Ovary (tissue), 9 donors: Measurements from ENCODE around the gene ADPRHL1. TPM values are rescaled to one million over a fixed set of nuclear protein-coding genes. Genes with fewer than 3 reads are reported as not detected.
"Not testable (repeated sequence)": the region's sequence is repeated elsewhere in the genome, so short reads cannot be mapped to it uniquely, and the experiment has no call there.

ENCODE experiments used
- DNase-seq, 5 donors: peaks; one replicate each; pipeline ENCODE4 v3.0.0-alpha.2; 2019 to 2020
- H3K27ac ChIP-seq, 2 donors: fragments of 200-600 bp; one replicate each; pipeline versions ENCODE4 v1.5.1 to v1.8.0; 2019 to 2022
- H3K27me3 ChIP-seq: fragments of 200-600 bp; one replicate; pipeline ENCODE4 v1.8.0; 2022
- H3K36me3 ChIP-seq: fragments of 200-600 bp; sonication (generic); one replicate; pipeline ENCODE4 v1.5.1; 2019
- H3K4me1 ChIP-seq: one replicate; pipeline ENCODE4 v1.8.1; 2013; ENCODE audit warnings: mild to moderate bottlenecking, moderate library complexity; ENCODE audit not compliant: insufficient read depth
- H3K4me3 ChIP-seq: fragments of 200-600 bp; sonication (generic); one replicate; pipeline ENCODE4 v1.5.1; 2017
- H3K9me3 ChIP-seq, 2 donors: fragments of 200-600 bp in 1 of 2; sonication (generic) in 1 of 2; one replicate each; pipeline versions ENCODE4 v1.5.1 to v1.8.1; 2013 to 2019; ENCODE audit warnings: mild to moderate bottlenecking in 1 of 2, moderate library complexity in 1 of 2
- EP300 ChIP-seq: sonication (generic); formaldehyde crosslinking; IDR thresholded peaks from one replicate; pipeline ENCODE4 v1.6.1; 2017; ENCODE audit warnings: antibody characterized with exemption
- POLR2A ChIP-seq: fragments of 450-650 bp; IDR thresholded peaks from one replicate; pipeline ENCODE4 v1.6.1; 2017; ENCODE audit warnings: antibody characterized with exemption, mild to moderate bottlenecking, moderate library complexity
- WGBS, 3 donors: extraction: QIAGEN DNeasy Blood & Tissue Kit in 1 of 3; methylation state at CpG; one replicate each; pipeline versions ENCODE4 v1.1.5 to v1.1.7; 2013 to 2017; 5-methylcytosine and 5-hydroxymethylcytosine counted together
- intact Hi-C, 4 donors: fragments of 100-400 bp; cut with DNase I; formaldehyde crosslinking; loops; one replicate each; pipeline versions ENCODE4 v1.11.0 to v1.15.1; 2022 to 2023
- polyA plus RNA-seq, 2 donors: library from polyadenylated mRNA; stranded (reverse); fragments of 200-250 nt in 1 of 2; fragments of 350-450 nt in 1 of 2; fragmentation: Illumina TruSeq in 1 of 2; extraction: RNeasy Lipid Tissue Mini Kit (QIAGEN cat#74804) in 1 of 2; gene quantifications; one replicate each; pipeline ENCODE4 v1.2.3, GENCODE V29; 2013 to 2014
- total RNA-seq, 7 donors: library from RNA; depleted of rRNA in 2 of 7; stranded (reverse); fragments of >200 nt in 2 of 7; fragmentation: NEBNext Ultra II Directional in 3 of 7; extraction: Animal tissue kit (Norgen Biotek cat#: 25700) in 3 of 7; gene quantifications; one replicate each; pipeline versions ENCODE4 v1.1.0 to v1.2.4, GENCODE V29; 2016 to 2023
- TF ChIP-seq, protein P1 (sequence below), 3 donors: fragments of 450-650 bp in 2 of 3; fragments of 200-600 bp in 1 of 3; IDR thresholded peaks; one replicate each; pipeline versions ENCODE4 v1.5.1 to v1.8.0; 2016 to 2022; ENCODE audit warnings: antibody characterized with exemption in 3 of 3, mild to moderate bottlenecking in 1 of 3
- donor health status: DM: no; HTN: no; CAD: no; lungs with moderate emphysema.
- donor health status: DM: no; HTN: no; CAD: no.
- donor health status: Bipolar disorder and iron deficiency.
- donor health status: DM: yes; HTN: yes; CAD: no.
- donor health status: DM: no; HTN: no; CAD: no.
- donor health status: DM: yes; HTN: yes; CAD: no.

ADPRHL1 gene
- total and polyA plus RNA-seq, 9 donors: 1.6 to 5.0 (median 2.2) TPM

DNA sequence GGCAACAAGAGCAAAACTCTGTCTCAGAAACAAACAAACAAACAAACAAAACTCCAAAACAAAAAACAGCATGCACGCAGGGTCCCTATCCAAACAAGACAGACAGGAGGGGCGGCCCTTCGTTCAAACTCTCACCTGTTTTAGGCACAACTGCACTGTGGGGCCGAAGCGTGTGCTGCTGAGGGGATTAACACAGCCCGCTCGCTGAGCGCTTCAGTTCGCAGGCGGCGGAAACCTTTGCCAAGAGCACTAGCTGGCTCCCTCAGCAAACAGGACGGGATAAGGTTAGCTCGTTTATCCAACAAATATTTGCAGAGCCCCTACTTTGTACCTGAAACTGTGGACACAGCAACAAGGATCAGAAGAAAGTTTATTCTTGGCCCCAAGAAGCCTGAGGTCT lies 1.6 kb upstream of the ADPRHL1 start:
- no peaks in the 10 kb centered on the region for H3K27me3 ChIP-seq
- WGBS, 3 donors: 91 to 93% (median 91%) methylated on average over 13 of the region's 13 CpGs
- no peak overlapping the region for H3K4me3 ChIP-seq
- no peak for DNase-seq
- TF ChIP-seq POLR2A (no peak), EP300 (no peak)
- TF ChIP-seq, protein P1, sequence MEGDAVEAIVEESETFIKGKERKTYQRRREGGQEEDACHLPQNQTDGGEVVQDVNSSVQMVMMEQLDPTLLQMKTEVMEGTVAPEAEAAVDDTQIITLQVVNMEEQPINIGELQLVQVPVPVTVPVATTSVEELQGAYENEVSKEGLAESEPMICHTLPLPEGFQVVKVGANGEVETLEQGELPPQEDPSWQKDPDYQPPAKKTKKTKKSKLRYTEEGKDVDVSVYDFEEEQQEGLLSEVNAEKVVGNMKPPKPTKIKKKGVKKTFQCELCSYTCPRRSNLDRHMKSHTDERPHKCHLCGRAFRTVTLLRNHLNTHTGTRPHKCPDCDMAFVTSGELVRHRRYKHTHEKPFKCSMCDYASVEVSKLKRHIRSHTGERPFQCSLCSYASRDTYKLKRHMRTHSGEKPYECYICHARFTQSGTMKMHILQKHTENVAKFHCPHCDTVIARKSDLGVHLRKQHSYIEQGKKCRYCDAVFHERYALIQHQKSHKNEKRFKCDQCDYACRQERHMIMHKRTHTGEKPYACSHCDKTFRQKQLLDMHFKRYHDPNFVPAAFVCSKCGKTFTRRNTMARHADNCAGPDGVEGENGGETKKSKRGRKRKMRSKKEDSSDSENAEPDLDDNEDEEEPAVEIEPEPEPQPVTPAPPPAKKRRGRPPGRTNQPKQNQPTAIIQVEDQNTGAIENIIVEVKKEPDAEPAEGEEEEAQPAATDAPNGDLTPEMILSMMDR (IDR thresholded peaks at IDR 0.05): no peak
- no peak overlapping the region for H3K27ac ChIP-seq
- peaks cover 2% of the 10 kb centered on the region for H3K4me1 ChIP-seq
- intact Hi-C loops: no loop called here
- no peaks in the 10 kb centered on the region for H3K9me3 ChIP-seq
- H3K36me3 ChIP-seq: no peaks in the 10 kb centered on the region

DNA sequence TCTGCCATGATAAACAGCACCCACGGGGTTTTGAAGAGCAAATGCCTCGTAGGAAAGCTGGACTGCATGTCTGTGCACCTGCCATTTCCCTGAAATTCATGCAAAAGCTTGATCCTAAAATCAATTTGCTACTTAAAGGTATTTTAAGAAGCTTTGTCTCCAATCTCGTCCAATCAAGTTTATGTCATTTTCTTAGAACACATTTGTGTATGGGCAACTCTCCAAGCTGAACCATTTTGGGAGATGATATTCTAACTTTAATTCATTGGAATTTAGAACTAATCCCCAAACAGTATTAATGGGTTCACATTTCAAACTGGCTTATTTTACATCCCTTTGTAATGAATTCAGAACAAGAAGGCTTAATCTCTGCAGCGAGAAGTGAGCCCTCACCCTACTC lies 822 bp downstream of the ADPRHL1 start:
- Histone ChIP-seq H3K27ac (no peak overlapping the region), H3K27me3 (no peaks in the 10 kb centered on the region), H3K9me3 (no peaks in the 10 kb centered on the region), H3K36me3 (no peaks in the 10 kb centered on the region), H3K4me3 (no peak overlapping the region), H3K4me1 (peaks cover 9% of the 10 kb centered on the region)
- DNase-seq: no peak
- intact Hi-C loops: no loop called here
- WGBS, 3 donors: 69 to 73% (median 69%) methylated on average over 4 of the region's 4 CpGs
- TF ChIP-seq EP300: no peak
- TF ChIP-seq POLR2A: no peak
- TF ChIP-seq, protein P1 (IDR thresholded peaks at IDR 0.05): no peak

DNA sequence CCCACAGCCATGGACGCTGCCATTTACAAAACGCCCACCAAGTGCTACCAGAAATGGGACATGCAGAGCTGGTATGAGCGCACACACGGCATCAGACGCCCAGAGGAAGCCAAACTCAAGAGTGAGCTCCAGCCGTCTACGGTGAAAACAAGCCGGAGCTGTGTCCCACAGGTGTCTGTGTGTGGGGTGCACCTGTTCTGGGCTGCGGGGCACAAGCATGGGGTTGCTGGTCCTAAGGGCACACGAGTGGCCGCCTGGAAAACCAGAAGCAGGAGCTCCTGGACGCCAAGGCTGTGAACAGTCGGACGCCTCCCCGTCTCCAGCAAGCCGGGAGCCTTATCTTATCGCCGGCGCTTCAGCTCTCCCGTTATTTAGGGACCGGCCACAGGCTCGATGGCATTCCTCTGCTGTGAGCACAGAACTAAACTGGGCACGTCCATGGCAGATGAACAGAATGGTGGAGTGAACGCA lies 1.3 kb downstream of the ADPRHL1 start:
- WGBS, 3 donors: 70 to 77% (median 73%) methylated on average over 23 to 24 of the region's 24 CpGs
- TF ChIP-seq POLR2A: no peak
- no peak for TF ChIP-seq EP300
- TF ChIP-seq, protein P1 (IDR thresholded peaks at IDR 0.05): no peak
- Histone ChIP-seq H3K27ac (no peak overlapping the region), H3K4me3 (no peak overlapping the region), H3K4me1 (peaks cover 9% of the 10 kb centered on the region), H3K36me3 (no peaks in the 10 kb centered on the region), H3K27me3 (no peaks in the 10 kb centered on the region), H3K9me3 (no peaks in the 10 kb centered on the region)
- intact Hi-C loops: no loop called here
- DNase-seq: no peak

DNA sequence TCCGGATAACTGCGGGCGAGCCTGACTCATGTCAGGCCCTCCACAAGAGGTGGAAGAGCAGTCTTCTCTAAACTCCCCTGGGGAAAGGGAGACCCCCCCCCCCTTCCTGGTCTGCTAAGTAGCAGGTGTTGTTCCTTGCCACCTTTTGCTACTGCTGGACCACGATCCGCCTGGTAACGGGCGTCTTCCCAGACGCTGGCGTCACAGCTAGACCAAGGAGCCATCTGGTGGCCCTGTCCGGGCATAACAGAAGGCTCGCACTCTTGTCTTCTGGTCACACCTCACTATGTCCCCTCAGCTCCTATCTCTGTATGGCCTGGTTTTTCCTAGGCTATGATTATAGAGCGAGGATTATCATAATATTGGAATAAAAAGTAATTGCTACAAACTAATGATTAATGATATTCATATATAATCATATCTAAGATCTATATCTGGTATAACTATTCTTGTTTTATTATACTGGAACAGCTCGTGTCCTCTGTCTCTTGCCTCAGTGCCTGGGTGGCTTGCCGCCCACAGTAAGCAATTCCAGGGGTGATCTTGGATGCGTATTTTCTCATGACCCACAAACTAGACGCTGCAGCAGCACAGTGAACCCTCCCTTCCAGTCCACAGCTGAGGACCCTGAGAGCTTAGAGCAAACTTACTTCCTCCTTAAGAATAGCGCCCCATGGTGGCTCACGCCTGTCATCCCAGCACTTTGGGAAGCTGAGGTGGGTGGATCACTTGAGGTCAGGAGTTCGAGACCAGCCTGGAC lies 2.2 kb downstream of the ADPRHL1 start:
- intact Hi-C loops, H3K4me3 ChIP-seq: not testable (repeated sequence)
- WGBS, 3 donors: 55 to 78% (median 56%) methylated on average over 18 to 19 of the region's 19 CpGs

DNA sequence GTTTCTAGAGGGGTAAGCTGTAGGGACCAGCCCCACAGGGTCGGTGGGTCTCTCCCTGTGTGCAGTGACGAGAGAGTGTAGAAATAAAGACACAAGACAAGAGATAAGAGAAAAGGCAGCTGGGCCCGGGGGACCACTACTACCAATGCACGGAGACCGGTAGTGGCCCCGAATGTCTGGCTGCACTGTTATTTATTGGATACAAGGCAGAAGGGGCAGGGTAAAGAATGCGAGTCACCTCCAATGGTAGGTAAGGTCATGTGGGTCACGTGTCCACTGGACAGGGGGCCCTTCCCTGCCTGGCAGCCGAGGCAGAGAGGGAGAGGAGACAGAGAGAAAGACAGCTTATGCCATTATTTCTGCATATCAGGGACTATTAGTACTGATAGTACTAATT lies 2.9 kb downstream of the ADPRHL1 start:
- intact Hi-C loops, DNase-seq: not testable (repeated sequence)
- WGBS, 3 donors: 65 to 76% (median 70%) methylated on average over 9 of the region's 9 CpGs

More for the DNA sequence above, 2.2 kb downstream of the ADPRHL1 start:
- not testable (repeated sequence) for H3K27me3 ChIP-seq, H3K36me3 ChIP-seq, H3K27ac ChIP-seq, H3K9me3 ChIP-seq, H3K4me1 ChIP-seq, DNase-seq

More for the DNA sequence above, 2.9 kb downstream of the ADPRHL1 start:
- H3K4me3 ChIP-seq, H3K27ac ChIP-seq, H3K27me3 ChIP-seq, H3K36me3 ChIP-seq, H3K9me3 ChIP-seq, H3K4me1 ChIP-seq: not testable (repeated sequence)
